DOHH2 (cell line): Measurements from ENCODE around the gene BUD23.
"Not testable (repeated sequence)": the region's sequence is repeated elsewhere in the genome, so short reads cannot be mapped to it uniquely, and the experiment has no call there.

Source experiments
- CTCF ChIP-seq: fragments of 200-600 bp; sonication (generic); IDR thresholded peaks from one replicate; pipeline ENCODE4 v1.5.1; 2014; ENCODE audit warnings: antibody characterized with exemption, mild to moderate bottlenecking, low read depth, low read length; ENCODE audit not compliant: poor library complexity, severe bottlenecking
- EZH2phosphoT487 ChIP-seq: fragments of 200-600 bp; sonication (generic); IDR thresholded peaks from 2 replicates; pipeline ENCODE4 v1.6.1; 2017; ENCODE audit warnings: borderline replicate concordance, mild to moderate bottlenecking, antibody characterized with exemption, low read length, moderate library complexity, mixed read lengths

GRCh38 chr7:73720443-73720842 lies 37.0 kb downstream of the BUD23 start:
- not testable (repeated sequence) for TF ChIP-seq CTCF, EZH2phosphoT487
